ENCODE results near the gene EIF4G3.

DNA sequence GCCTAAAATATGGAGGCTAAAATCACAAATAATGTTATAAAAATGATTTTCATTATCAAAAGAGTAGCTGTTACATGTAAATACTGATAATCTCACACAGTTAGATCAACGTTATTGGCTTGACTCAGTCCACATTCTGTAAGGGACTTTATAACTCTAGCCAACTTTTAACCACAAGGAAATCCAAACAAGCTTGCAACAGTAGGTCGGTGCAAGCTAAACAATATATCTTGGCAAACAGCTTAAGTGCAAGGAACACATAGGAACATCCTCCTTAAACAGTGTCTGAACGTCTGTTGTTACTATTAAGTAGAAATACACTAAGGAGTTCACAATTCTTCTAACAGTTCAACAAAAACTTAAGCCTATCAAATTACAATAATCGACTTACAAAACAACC lies 126.7 kb downstream of the EIF4G3 start:
- TF ChIP-seq POLR2A (IDR thresholded peaks at IDR 0.05; ENCODE audit: low read depth, low read length) (no peak), POLR2AphosphoS5 (IDR thresholded peaks at IDR 0.05; ENCODE audit: low read depth, low read length) (no peak)
